Activated CD4-positive, alpha-beta T cell treated with anti-CD3 and anti-CD28 coated beads, Interleukin-2, amount 50 U/mL, for 24 hours (primary cell): Measurements from ENCODE around the gene STX16.
"Not testable (repeated sequence)": the region's sequence is repeated elsewhere in the genome, so short reads cannot be mapped to it uniquely, and the experiment has no call there.

Source experiments
- DNase-seq, 2 donors: peaks; one replicate each; pipeline ENCODE4 v3.0.0-alpha.2; 2020; ENCODE audit warnings: low read depth in 1 of 2, low spot score in 1 of 2

The STX16 gene

GRCh38 chr20:58721951-58722778 is 71.1 kb downstream of the STX16 start:
- no peak for DNase-seq

GRCh38 chr20:58722877-58723627 is 72.0 kb downstream of the STX16 start:
- DNase-seq: no peak

- no peak for DNase-seq
These were observed 72.5 kb downstream of the STX16 start for GRCh38 chr20:58723628-58723984.

- not testable (repeated sequence) for DNase-seq
These were observed 75.1 kb downstream of the STX16 start for GRCh38 chr20:58726156-58726555.
